Measurements from ENCODE around the gene PCDHGB2.
"Not testable (repeated sequence)": the region's sequence is repeated elsewhere in the genome, so short reads cannot be mapped to it uniquely, and the experiment has no call there.

PCDHGB2 gene

DNA sequence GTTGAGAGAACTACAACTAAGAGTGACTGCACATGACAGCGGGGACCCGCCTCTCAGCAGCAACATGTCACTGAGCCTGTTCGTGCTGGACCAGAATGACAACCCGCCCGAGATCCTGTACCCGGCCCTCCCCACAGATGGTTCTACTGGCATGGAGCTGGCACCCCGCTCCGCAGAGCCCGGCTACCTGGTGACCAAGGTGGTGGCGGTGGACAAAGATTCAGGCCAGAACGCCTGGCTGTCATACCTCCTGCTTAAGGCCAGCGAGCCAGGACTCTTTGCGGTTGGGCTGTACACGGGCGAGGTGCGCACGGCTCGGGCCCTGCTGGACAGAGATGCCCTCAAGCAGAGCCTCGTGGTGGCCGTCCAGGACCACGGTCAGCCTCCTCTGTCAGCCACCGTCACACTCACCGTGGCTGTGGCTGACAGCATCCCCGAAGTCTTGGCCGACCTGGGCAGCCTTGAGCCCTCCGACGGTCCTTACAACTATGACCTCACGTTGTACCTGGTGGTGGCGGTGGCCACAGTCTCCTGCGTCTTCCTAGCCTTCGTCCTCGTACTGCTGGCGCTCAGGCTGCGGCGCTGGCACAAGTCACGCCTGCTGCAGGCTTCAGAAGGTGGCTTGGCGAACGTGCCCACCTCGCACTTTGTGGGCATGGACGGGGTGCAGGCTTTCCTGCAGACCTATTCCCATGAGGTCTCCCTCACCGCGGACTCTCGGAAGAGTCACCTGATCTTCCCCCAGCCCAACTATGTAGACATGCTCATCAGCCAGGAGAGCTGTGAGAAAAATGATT is 24.9 kb downstream of the PCDHGB2 start:
- no peak for DNase-seq (ENCODE audit: low spot score)

DNA sequence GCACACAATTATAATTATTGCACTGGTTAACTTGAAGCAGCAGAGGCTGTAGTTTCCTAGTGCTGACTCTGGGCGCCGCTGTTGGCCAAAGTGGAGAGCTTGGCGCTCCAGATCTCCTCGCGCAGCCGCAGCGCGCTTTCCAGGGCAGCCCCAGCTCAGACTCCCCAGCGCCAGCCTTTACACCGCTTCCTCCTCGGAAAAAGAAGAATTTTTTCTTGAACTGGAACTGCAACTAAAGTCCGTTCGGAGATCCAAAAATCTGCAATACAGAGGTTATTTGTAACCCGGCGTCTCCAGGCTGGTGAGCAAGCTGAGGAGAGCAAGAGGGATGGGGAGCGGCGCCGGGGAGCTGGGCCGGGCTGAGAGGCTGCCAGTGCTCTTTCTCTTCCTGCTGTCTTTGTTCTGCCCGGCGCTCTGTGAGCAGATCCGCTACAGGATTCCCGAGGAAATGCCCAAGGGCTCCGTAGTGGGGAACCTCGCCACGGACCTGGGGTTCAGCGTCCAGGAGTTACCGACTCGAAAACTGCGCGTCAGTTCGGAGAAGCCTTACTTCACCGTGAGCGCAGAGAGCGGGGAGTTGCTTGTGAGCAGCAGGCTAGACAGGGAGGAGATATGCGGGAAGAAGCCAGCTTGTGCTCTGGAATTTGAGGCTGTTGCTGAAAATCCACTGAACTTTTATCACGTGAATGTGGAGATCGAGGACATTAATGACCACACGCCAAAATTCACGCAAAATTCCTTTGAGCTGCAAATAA is 27.9 kb downstream of the PCDHGB2 start, which contains the start of gene PCDHGB4:
PCDHGB4 (plus strand) TSS at position 142 of the 755 bp plus-strand sequence; CDS start at position 329, 187 bp downstream.
- not testable (repeated sequence) for DNase-seq (ENCODE audit: low spot score)

- no peak for DNase-seq (ENCODE audit: low spot score)
These were observed 28.9 kb downstream of the PCDHGB2 start for GRCh38 chr5:141388661-141389060.

GRCh38 chr5:141389153-141390042 is 29.6 kb downstream of the PCDHGB2 start:
- no peak for DNase-seq (ENCODE audit: low spot score)

GRCh38 chr5:141392429-141393198 is 32.8 kb downstream of the PCDHGB2 start, which contains the start of gene PCDHGA8:
PCDHGA8 (plus strand) TSS chr5:141392633; CDS start chr5:141392814, 181 bp downstream.
- no peak for DNase-seq (ENCODE audit: low spot score)

- DNase-seq (ENCODE audit: low spot score), result no peak
These were observed 33.5 kb downstream of the PCDHGB2 start for GRCh38 chr5:141393267-141393666.

DNA sequence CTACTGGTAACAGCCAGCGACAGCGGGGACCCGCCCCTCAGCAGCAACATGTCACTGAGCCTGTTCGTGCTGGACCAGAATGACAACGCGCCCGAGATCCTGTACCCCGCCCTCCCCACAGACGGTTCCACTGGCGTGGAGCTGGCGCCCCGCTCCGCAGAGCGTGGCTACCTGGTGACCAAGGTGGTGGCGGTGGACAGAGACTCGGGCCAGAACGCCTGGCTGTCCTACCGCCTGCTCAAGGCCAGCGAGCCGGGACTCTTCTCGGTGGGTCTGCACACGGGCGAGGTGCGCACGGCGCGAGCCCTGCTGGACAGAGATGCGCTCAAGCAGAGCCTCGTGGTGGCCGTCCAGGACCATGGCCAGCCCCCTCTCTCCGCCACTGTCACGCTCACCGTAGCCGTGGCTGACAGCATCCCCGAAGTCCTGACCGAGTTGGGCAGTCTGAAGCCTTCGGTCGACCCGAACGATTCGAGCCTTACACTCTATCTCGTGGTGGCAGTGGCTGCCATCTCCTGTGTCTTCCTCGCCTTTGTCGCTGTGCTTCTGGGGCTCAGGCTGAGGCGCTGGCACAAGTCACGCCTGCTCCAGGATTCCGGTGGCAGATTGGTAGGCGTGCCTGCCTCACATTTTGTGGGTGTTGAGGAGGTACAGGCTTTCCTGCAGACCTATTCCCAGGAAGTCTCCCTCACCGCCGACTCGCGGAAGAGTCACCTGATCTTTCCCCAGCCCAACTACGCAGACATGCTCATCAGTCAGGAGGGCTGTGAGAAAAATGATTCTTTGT is 34.8 kb downstream of the PCDHGB2 start:
- DNase-seq (ENCODE audit: low spot score), result not testable (repeated sequence)

DNA sequence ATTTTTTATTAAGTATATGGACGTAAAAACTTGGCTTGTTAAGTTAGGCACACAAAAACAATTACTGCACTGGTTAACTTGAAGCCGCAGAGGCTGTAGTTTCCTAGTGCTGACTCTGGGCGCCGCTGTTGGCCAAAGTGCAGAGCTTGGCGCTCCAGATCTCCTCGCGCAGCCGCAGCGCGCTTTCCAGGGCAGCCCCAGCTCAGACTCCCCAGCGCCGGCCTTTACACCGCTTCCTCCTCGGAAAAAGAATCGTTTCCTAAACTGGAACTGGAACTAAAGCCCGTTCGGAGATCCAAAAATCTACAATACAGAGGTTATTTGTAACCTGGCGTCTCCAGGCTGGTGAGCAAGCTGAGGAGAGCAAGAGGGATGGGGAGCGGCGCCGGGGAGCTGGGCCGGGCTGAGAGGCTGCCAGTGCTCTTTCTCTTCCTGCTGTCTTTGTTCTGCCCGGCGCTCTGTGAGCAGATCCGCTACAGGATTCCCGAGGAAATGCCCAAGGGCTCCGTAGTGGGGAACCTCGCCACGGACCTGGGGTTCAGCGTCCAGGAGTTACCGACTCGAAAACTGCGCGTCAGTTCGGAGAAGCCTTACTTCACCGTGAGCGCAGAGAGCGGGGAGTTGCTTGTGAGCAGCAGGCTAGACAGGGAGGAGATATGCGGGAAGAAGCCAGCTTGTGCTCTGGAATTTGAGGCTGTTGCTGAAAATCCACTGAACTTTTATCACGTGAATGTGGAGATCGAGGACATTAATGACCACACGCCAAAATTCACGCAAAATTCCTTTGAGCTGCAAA is 38.2 kb downstream of the PCDHGB2 start, which contains the start of gene PCDHGB5:
PCDHGB5 (plus strand) TSS at position 192 of the 796 bp plus-strand sequence; CDS start at position 373, 181 bp downstream.
- not testable (repeated sequence) for DNase-seq (ENCODE audit: low spot score)

DNA sequence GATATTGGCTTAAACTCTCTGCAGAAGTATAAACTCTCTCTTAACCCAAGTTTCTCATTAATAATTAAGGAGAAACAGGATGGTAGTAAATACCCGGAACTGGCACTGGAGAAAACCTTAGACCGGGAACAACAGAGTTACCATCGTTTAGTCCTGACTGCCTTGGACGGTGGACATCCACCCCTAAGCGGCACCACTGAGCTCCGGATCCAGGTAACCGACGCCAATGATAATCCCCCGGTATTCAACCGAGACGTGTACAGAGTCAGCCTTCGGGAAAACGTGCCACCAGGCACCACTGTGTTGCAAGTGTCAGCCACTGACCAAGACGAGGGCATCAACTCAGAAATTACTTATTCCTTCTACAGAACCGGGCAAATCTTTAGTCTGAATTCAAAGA is 38.8 kb downstream of the PCDHGB2 start:
- DNase-seq (ENCODE audit: low spot score), result no peak

DNA sequence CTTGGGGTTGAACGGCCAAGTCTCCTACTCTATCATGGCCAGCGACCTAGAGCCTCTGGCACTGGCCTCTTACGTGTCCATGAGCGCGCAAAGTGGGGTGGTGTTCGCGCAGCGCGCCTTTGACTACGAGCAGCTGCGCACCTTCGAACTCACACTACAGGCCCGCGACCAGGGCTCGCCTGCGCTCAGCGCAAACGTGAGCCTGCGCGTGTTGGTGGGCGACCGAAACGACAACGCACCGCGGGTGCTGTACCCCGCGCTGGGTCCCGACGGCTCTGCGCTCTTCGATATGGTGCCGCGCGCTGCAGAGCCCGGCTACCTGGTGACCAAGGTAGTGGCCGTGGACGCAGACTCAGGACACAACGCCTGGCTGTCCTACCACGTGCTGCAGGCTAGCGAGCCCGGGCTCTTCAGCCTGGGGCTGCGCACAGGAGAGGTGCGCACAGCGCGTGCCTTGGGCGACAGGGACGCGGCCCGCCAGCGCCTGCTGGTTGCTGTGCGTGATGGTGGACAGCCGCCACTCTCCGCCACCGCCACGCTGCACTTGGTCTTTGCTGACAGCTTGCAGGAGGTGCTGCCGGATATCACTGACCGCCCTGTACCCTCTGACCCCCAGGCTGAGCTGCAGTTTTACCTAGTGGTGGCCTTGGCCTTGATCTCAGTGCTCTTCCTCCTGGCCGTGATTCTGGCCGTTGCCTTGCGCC is 39.9 kb downstream of the PCDHGB2 start:
- DNase-seq (ENCODE audit: low spot score), result no peak

- DNase-seq (ENCODE audit: low spot score), result peak; percentile 8
These were observed 42.9 kb downstream of the PCDHGB2 start, which contains the start of gene PCDHGA9 for GRCh38 chr5:141402553-141403243. PCDHGA9 (plus strand) TSS chr5:141402778; CDS start chr5:141402953, 175 bp downstream.

GRCh38 chr5:141403387-141403786 is 43.6 kb downstream of the PCDHGB2 start:
- no peak for DNase-seq (ENCODE audit: low spot score)

GRCh38 chr5:141407790-141408505 is 48.2 kb downstream of the PCDHGB2 start, which contains the start of gene PCDHGB6:
PCDHGB6 (plus strand) TSS chr5:141408021; CDS start chr5:141408203, 182 bp downstream.
- not testable (repeated sequence) for DNase-seq (ENCODE audit: low spot score)

DNA sequence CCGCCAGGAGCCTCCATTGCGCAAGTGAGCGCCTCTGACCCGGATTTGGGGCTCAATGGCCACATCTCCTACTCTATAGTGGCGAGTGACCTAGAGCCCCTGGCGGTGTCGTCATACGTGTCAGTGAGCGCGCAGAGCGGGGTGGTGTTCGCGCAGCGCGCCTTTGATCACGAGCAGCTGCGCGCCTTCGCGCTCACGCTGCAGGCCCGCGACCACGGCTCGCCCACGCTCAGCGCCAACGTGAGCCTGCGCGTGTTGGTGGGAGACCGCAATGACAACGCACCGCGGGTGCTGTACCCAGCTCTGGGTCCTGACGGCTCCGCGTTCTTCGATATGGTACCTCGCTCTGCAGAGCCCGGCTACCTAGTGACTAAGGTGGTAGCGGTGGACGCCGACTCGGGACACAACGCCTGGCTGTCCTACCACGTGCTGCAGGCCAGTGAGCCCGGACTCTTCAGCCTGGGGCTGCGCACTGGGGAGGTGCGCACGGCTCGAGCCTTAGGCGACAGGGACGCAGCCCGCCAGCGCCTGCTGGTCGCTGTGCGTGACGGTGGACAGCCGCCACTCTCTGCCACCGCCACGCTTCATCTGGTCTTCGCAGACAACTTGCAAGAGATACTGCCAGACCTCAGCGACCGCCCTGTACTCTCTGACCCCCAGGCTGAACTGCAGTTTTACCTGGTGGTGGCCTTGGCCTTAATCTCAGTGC is 50.0 kb downstream of the PCDHGB2 start:
- no peak for DNase-seq (ENCODE audit: low spot score)

DNA sequence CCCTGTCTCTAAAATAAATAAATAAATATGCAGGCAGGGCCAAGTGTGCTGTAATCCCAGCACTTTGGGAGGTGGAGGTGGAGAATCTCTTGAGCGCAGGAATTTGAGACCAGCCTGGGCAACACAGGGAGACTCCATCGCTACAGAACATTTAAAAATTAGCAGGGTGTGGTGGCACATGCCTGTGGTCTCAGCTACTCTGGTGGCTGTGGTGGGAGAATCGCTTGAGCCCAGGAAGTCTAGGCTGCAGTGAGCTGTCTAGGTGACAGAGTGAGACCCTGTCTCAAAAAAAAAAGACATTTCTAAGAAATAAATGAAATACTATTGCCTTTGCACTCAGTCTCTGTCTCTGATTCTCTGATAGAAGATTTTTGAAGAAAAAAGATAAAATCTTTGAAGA is 51.8 kb downstream of the PCDHGB2 start:
- DNase-seq (ENCODE audit: low spot score), result no peak

Measured in pons (tissue), 1 donor.